Measurements from ENCODE around the gene PITPNC1. TPM values are rescaled to one million over a fixed set of nuclear protein-coding genes. Genes with fewer than 3 reads are reported as not detected.
A peak's percentile ranks its signal among the peaks of the same experiment; 100 is the strongest.
"Not testable (repeated sequence)": the region's sequence is repeated elsewhere in the genome, so short reads cannot be mapped to it uniquely, and the experiment has no call there.

PITPNC1 gene
- total RNA-seq, 1 experiment from 2014 or later: 22.3 TPM

GRCh38 chr17:67414559-67414958 is 37.5 kb downstream of the PITPNC1 start:
- in situ Hi-C loops (cut with HindIII; ENCODE audit: low pct_unique_long_range_greater_than_20kb, low sequenced_read_pairs): no loop called here
- no peak for DNase-seq (ENCODE audit: low read depth, low spot score)

- in situ Hi-C loops (cut with HindIII; ENCODE audit: low pct_unique_long_range_greater_than_20kb, low sequenced_read_pairs): no loop called here
- DNase-seq (ENCODE audit: low read depth, low spot score): no peak
These were observed 38.2 kb downstream of the PITPNC1 start for GRCh38 chr17:67415291-67415690.

GRCh38 chr17:67417507-67417906 is 40.4 kb downstream of the PITPNC1 start:
- DNase-seq (ENCODE audit: low read depth, low spot score): no peak
- in situ Hi-C loops (cut with HindIII; ENCODE audit: low pct_unique_long_range_greater_than_20kb, low sequenced_read_pairs): no loop called here

GRCh38 chr17:67420994-67421393 is 43.9 kb downstream of the PITPNC1 start:
- no peak for DNase-seq (ENCODE audit: low read depth, low spot score)
- in situ Hi-C loops (cut with HindIII; ENCODE audit: low pct_unique_long_range_greater_than_20kb, low sequenced_read_pairs): no loop called here

- in situ Hi-C loops (cut with HindIII; ENCODE audit: low pct_unique_long_range_greater_than_20kb, low sequenced_read_pairs): no loop called here
- DNase-seq (ENCODE audit: low read depth, low spot score): no peak
These were observed 44.8 kb downstream of the PITPNC1 start for GRCh38 chr17:67421869-67422273.

GRCh38 chr17:67422296-67422695 is 45.2 kb downstream of the PITPNC1 start:
- in situ Hi-C loops (cut with HindIII; ENCODE audit: low pct_unique_long_range_greater_than_20kb, low sequenced_read_pairs); DNase-seq (ENCODE audit: low read depth, low spot score): not testable (repeated sequence)

- no peak for DNase-seq (ENCODE audit: low read depth, low spot score)
- in situ Hi-C loops (cut with HindIII; ENCODE audit: low pct_unique_long_range_greater_than_20kb, low sequenced_read_pairs): no loop called here
These were observed 45.8 kb downstream of the PITPNC1 start for GRCh38 chr17:67422897-67423296.

GRCh38 chr17:67425571-67426160 is 48.6 kb downstream of the PITPNC1 start:
- in situ Hi-C loops (cut with HindIII; ENCODE audit: low pct_unique_long_range_greater_than_20kb, low sequenced_read_pairs): no loop called here
- DNase-seq (ENCODE audit: low read depth, low spot score): no peak

- no peak for DNase-seq (ENCODE audit: low read depth, low spot score)
These were observed 50.3 kb downstream of the PITPNC1 start for GRCh38 chr17:67427424-67427823.

GRCh38 chr17:67430515-67430914 is 53.4 kb downstream of the PITPNC1 start:
- in situ Hi-C loops (cut with HindIII; ENCODE audit: low pct_unique_long_range_greater_than_20kb, low sequenced_read_pairs): not testable (repeated sequence)

More at GRCh38 chr17:67427424-67427823, 50.3 kb downstream of the PITPNC1 start:
- in situ Hi-C loops (cut with HindIII; ENCODE audit: low pct_unique_long_range_greater_than_20kb, low sequenced_read_pairs): no loop called here

GRCh38 chr17:67431249-67432015 is 54.4 kb downstream of the PITPNC1 start:
- in situ Hi-C loops (cut with HindIII; ENCODE audit: low pct_unique_long_range_greater_than_20kb, low sequenced_read_pairs): no loop called here
- DNase-seq (ENCODE audit: low read depth, low spot score): peak; percentile 81

More at GRCh38 chr17:67430515-67430914, 53.4 kb downstream of the PITPNC1 start:
- DNase-seq (ENCODE audit: low read depth, low spot score): not testable (repeated sequence)

GRCh38 chr17:67433248-67433924 is 56.3 kb downstream of the PITPNC1 start:
- no peak for DNase-seq (ENCODE audit: low read depth, low spot score)
- in situ Hi-C loops (cut with HindIII; ENCODE audit: low pct_unique_long_range_greater_than_20kb, low sequenced_read_pairs): no loop called here

GRCh38 chr17:67434061-67434525 is 57.0 kb downstream of the PITPNC1 start:
- in situ Hi-C loops (cut with HindIII; ENCODE audit: low pct_unique_long_range_greater_than_20kb, low sequenced_read_pairs): no loop called here
- DNase-seq (ENCODE audit: low read depth, low spot score): no peak

GRCh38 chr17:67435122-67435521 is 58.0 kb downstream of the PITPNC1 start:
- no peak for DNase-seq (ENCODE audit: low read depth, low spot score)
- in situ Hi-C loops (cut with HindIII; ENCODE audit: low pct_unique_long_range_greater_than_20kb, low sequenced_read_pairs): no loop called here

GRCh38 chr17:67435786-67436185 is 58.7 kb downstream of the PITPNC1 start:
- in situ Hi-C loops (cut with HindIII; ENCODE audit: low pct_unique_long_range_greater_than_20kb, low sequenced_read_pairs): no loop called here
- DNase-seq (ENCODE audit: low read depth, low spot score): no peak

GRCh38 chr17:67436233-67436632 is 59.2 kb downstream of the PITPNC1 start:
- in situ Hi-C loops (cut with HindIII; ENCODE audit: low pct_unique_long_range_greater_than_20kb, low sequenced_read_pairs): no loop called here
- no peak for DNase-seq (ENCODE audit: low read depth, low spot score)

GRCh38 chr17:67438667-67439066 is 61.6 kb downstream of the PITPNC1 start:
- in situ Hi-C loops (cut with HindIII; ENCODE audit: low pct_unique_long_range_greater_than_20kb, low sequenced_read_pairs): no loop called here
- DNase-seq (ENCODE audit: low read depth, low spot score): no peak

- DNase-seq (ENCODE audit: low read depth, low spot score): no peak
- in situ Hi-C loops (cut with HindIII; ENCODE audit: low pct_unique_long_range_greater_than_20kb, low sequenced_read_pairs): no loop called here
These were observed 62.2 kb downstream of the PITPNC1 start for GRCh38 chr17:67439269-67439668.
